Left ventricle myocardium superior (tissue), 1 donor: Measurements from ENCODE around the gene TMC8. TPM values are rescaled to one million over a fixed set of nuclear protein-coding genes. Genes with fewer than 3 reads are reported as not detected.
"Not testable (repeated sequence)": the region's sequence is repeated elsewhere in the genome, so short reads cannot be mapped to it uniquely, and the experiment has no call there.

Experiments used
- ATAC-seq: fragments of 200-7000 bp; cut with Tn5 transposase; one replicate; pipeline ENCODE4 v1.9.1; 2020; ENCODE audit warnings: mild to moderate bottlenecking, moderate library complexity
- DNase-seq: peaks from one replicate; pipeline ENCODE4 v3.0.0-alpha.2; 2020
- intact Hi-C: fragments of 100-400 bp; cut with micrococcal nuclease; formaldehyde crosslinking; loops from one replicate; pipeline ENCODE4 v1.11.0; 2022
- total RNA-seq: library from RNA; stranded (reverse); fragmentation: NEBNext Ultra II Directional; extraction: Animal tissue kit (Norgen Biotek cat#: 25700); gene quantifications from one replicate; pipeline ENCODE4 v1.2.1, GENCODE V29; 2021
- donor health status: DM: no; HTN: yes; CAD: no; lungs with severe emphysema.

Gene TMC8
- total RNA-seq, 1 donor from 2014 or later, result 1.5 TPM

GRCh38 chr17:78131172-78132083 is 857 bp downstream of the TMC8 start:
- ATAC-seq (no peak), DNase-seq (peak; percentile 40)
- intact Hi-C loops, result no loop called here

- intact Hi-C loops, result no loop called here
- peak; percentile 39 for DNase-seq
- no peak for ATAC-seq
Measured at GRCh38 chr17:78132084-78132676, 1.6 kb downstream of the TMC8 start.

GRCh38 chr17:78132767-78133178 is 2.2 kb downstream of the TMC8 start:
- no peak for ATAC-seq

GRCh38 chr17:78133179-78133951 is 2.8 kb downstream of the TMC8 start:
- intact Hi-C loops, result no loop called here
- DNase-seq (no peak), ATAC-seq (no peak)

More at GRCh38 chr17:78132767-78133178, 2.2 kb downstream of the TMC8 start:
- intact Hi-C loops, result no loop called here
- no peak for DNase-seq

- intact Hi-C loops, result no loop called here
- ATAC-seq, result peak; percentile 16
- peak; percentile 67 for DNase-seq
Measured at GRCh38 chr17:78133971-78134898, 3.7 kb downstream of the TMC8 start.

- DNase-seq (no peak), ATAC-seq (no peak)
- intact Hi-C loops, result no loop called here
Measured at GRCh38 chr17:78134899-78135385, 4.4 kb downstream of the TMC8 start.

GRCh38 chr17:78135858-78136500 is 5.4 kb downstream of the TMC8 start:
- intact Hi-C loops, result no loop called here
- DNase-seq, result no peak

GRCh38 chr17:78137392-78138203 is 7.0 kb downstream of the TMC8 start:
- ATAC-seq, result no peak
- DNase-seq, result peak; percentile 34
- intact Hi-C loops, result no loop called here

More at GRCh38 chr17:78135858-78136500, 5.4 kb downstream of the TMC8 start:
- ATAC-seq, result no peak

GRCh38 chr17:78138204-78139060 is 7.9 kb downstream of the TMC8 start:
- intact Hi-C loops, result no loop called here
- ATAC-seq (no peak), DNase-seq (no peak)

- ATAC-seq, intact Hi-C loops: not testable (repeated sequence)
Measured at GRCh38 chr17:78139861-78140168, 9.2 kb downstream of the TMC8 start.

GRCh38 chr17:78140169-78141051 is 9.8 kb downstream of the TMC8 start:
- intact Hi-C loops, result no loop called here
- DNase-seq (peak; percentile 92), ATAC-seq (peak; percentile 77)

More at GRCh38 chr17:78139861-78140168, 9.2 kb downstream of the TMC8 start:
- DNase-seq, result not testable (repeated sequence)

GRCh38 chr17:78141437-78142118 is 11.0 kb downstream of the TMC8 start:
- intact Hi-C loops, result no loop called here
- DNase-seq (no peak), ATAC-seq (no peak)

- DNase-seq (no peak), ATAC-seq (no peak)
- intact Hi-C loops, result no loop called here
Measured at GRCh38 chr17:78142119-78142861, 11.7 kb downstream of the TMC8 start.
